GM12878 (cell line): ENCODE measurements around the gene LHFPL2. TPM values are rescaled to one million over a fixed set of nuclear protein-coding genes. Genes with fewer than 3 reads are reported as not detected.

ENCODE experiments used
- ATAC-seq: fragments of 200-7000 bp; cut with Tn5 transposase; 3 replicates; pipeline ENCODE4 v1.9.1; 2020; ENCODE audit warnings: mild to moderate bottlenecking, moderate library complexity
- BruUV-seq: library from RNA; stranded (reverse); fragments of 400-500 nt; replicated peaks from 2 replicates; lab custom pipeline; 2021; lab: Mats Ljungman, UMichigan
- CTCF ChIA-PET: fragments of 300-600 bp; sonication (Branson Sonifier 250); formaldehyde crosslinking; extraction: SDS; loops from one replicate; lab custom pipeline; 2021; ENCODE audit warnings: inconsistent platforms; lab: Yijun Ruan, JAX
- POLR2A ChIA-PET: fragments of 350-600 bp; formaldehyde crosslinking; extraction: SDS; loops from one replicate; lab custom pipeline; 2021; ENCODE audit warnings: inconsistent platforms; lab: Charles Lee
- RAD21 ChIA-PET: fragments of 300-600 bp; sonication (Branson Sonifier 250); formaldehyde crosslinking; loops from one replicate; lab custom pipeline; 2023; ENCODE audit warnings: antibody characterized with exemption; ENCODE audit not compliant: unreplicated experiment; lab: Charles Lee
- SMC1A ChIA-PET: fragments of 300-600 bp; sonication (Branson Sonifier 250); formaldehyde crosslinking; loops from one replicate; lab custom pipeline; 2023; ENCODE audit not compliant: unreplicated experiment, uncharacterized antibody; lab: Charles Lee
- DNase-seq: peaks from one replicate; pipeline ENCODE4 v3.0.0-alpha.2; 2011; ENCODE audit warnings: low read depth, low spot score
- FAIRE-seq: peaks from 3 replicates; lab custom pipeline; 2011; peaks lifted over from hg19 to GRCh38; lab: Jason Lieb, UNC
- H2AFZ ChIP-seq: 2 replicates; pipeline ENCODE4 v1.6.0; 2011; ENCODE audit warnings: low read depth, low read length, control low read depth; ENCODE audit not compliant: control insufficient read depth
- H3K27ac ChIP-seq: 2 replicates; pipeline ENCODE4 v1.5.1; 2011; ENCODE audit warnings: control low read depth; ENCODE audit not compliant: control insufficient read depth, insufficient read depth
- H3K27me3 ChIP-seq, 2 experiments: replicated peaks in 1 of 2; 2 replicates each; pipeline versions ENCODE4 v1.6.0 to v1.6.1; 2011; ENCODE audit warnings: low read length in 1 of 2; ENCODE audit not compliant: control insufficient read depth in 2 of 2, insufficient read depth in 2 of 2
- H3K36me3 ChIP-seq, 2 experiments: 2 replicates each; pipeline ENCODE4 v1.5.1; 2011; ENCODE audit warnings: low read length in 1 of 2; ENCODE audit not compliant: control insufficient read depth in 2 of 2, insufficient read depth in 2 of 2
- H3K4me1 ChIP-seq: 2 replicates; pipeline ENCODE4 v1.6.1; 2011; ENCODE audit warnings: mild to moderate bottlenecking, low read length, moderate library complexity, mixed read lengths; ENCODE audit not compliant: control insufficient read depth, insufficient read depth
- H3K4me2 ChIP-seq: 2 replicates; pipeline ENCODE4 v1.6.0; 2011; ENCODE audit warnings: control low read depth; ENCODE audit not compliant: control insufficient read depth, insufficient read depth
- H3K4me3 ChIP-seq: fragments of 200-600 bp; sonication (generic); 2 replicates; pipeline ENCODE4 v1.5.1; 2016
- H3K79me2 ChIP-seq: 2 replicates; pipeline ENCODE4 v1.6.0; 2011; ENCODE audit warnings: low read length; ENCODE audit not compliant: control insufficient read depth, insufficient read depth
- H3K9ac ChIP-seq: 2 replicates; pipeline ENCODE4 v1.8.0; 2011; ENCODE audit warnings: low read length, control low read depth, mixed read lengths; ENCODE audit not compliant: control insufficient read depth, insufficient read depth
- H3K9me3 ChIP-seq: replicated peaks from 3 replicates; pipeline ENCODE4 v1.5.1; 2011; ENCODE audit warnings: mild to moderate bottlenecking, low read length; ENCODE audit not compliant: control insufficient read depth, insufficient read depth
- H4K20me1 ChIP-seq: 2 replicates; pipeline ENCODE4 v1.6.0; 2011; ENCODE audit not compliant: control insufficient read depth, insufficient read depth
- CEBPB ChIP-seq, 2 experiments: fragments of 150-350 bp in 1 of 2; IDR thresholded peaks; 2 replicates each; pipeline ENCODE4 v1.6.1; 2012 to 2014; ENCODE audit warnings: low read depth in 2 of 2, low read length in 2 of 2, borderline replicate concordance in 1 of 2, inconsistent platforms in 1 of 2
- CUX1 ChIP-seq: IDR thresholded peaks from 2 replicates; pipeline ENCODE4 v1.6.1; 2012; ENCODE audit warnings: improper control_type of control experiment, low read depth, low read length; ENCODE audit not compliant: insufficient replicate concordance
- EP300 ChIP-seq, 2 experiments: fragments of 150-350 bp in 1 of 2; IDR thresholded peaks; 2 replicates each; pipeline ENCODE4 v1.6.1; 2011 to 2012; ENCODE audit warnings: low read depth in 2 of 2, low read length in 2 of 2, borderline replicate concordance in 1 of 2, improper control_type of control experiment in 1 of 2, inconsistent platforms in 1 of 2; ENCODE audit not compliant: control insufficient read depth in 1 of 2
- EZH2 ChIP-seq: IDR thresholded peaks from 2 replicates; pipeline ENCODE4 v1.6.1; 2012; ENCODE audit warnings: low read depth, mild to moderate bottlenecking, control low read depth, inconsistent platforms, low read length, borderline replicate concordance; ENCODE audit not compliant: control insufficient read depth
- HDGF ChIP-seq: fragments of 450-650 bp; IDR thresholded peaks from 2 replicates; pipeline ENCODE4 v1.6.1; 2016; ENCODE audit warnings: antibody characterized with exemption
- NKRF ChIP-seq: fragments of 450-650 bp; conservative IDR thresholded peaks from 2 replicates; pipeline ENCODE4 v1.6.1; 2017; ENCODE audit warnings: mild to moderate bottlenecking, moderate library complexity
- POLR2AphosphoS2 ChIP-seq: IDR thresholded peaks from 2 replicates; pipeline ENCODE4 v1.6.1; 2011; ENCODE audit warnings: low read depth, mild to moderate bottlenecking, low read length, improper control_type of control experiment, moderate library complexity
- POLR2AphosphoS5 ChIP-seq: IDR thresholded peaks from 2 replicates; pipeline ENCODE4 v1.6.1; 2011; ENCODE audit warnings: mild to moderate bottlenecking, low read length, inconsistent platforms
- RCOR1 ChIP-seq: conservative IDR thresholded peaks from 2 replicates; pipeline ENCODE4 v1.6.1; 2012; ENCODE audit warnings: low read depth, low read length, improper control_type of control experiment
- SREBF1 ChIP-seq: IDR thresholded peaks from 2 replicates; pipeline ENCODE4 v1.6.1; 2012; ENCODE audit warnings: mild to moderate bottlenecking, low read length
- TCF3 ChIP-seq: IDR thresholded peaks from 2 replicates; pipeline ENCODE4 v1.6.1; 2012; ENCODE audit warnings: low read depth, mild to moderate bottlenecking, low read length, borderline replicate concordance; ENCODE audit not compliant: insufficient read depth
- ZNF622 ChIP-seq: fragments of 450-650 bp; IDR thresholded peaks from 2 replicates; pipeline ENCODE4 v1.6.1; 2017; ENCODE audit warnings: mild to moderate bottlenecking, inconsistent platforms
- WGBS: methylation state at CpG from one replicate; pipeline ENCODE4 v1.1.6; 2016; ENCODE audit warnings: low lambda C conversion rate; ENCODE audit not compliant: insufficient replicate concordance, insufficient coverage; ENCODE audit errors: missing lambda C conversion rate; 5-methylcytosine and 5-hydroxymethylcytosine counted together
- in situ Hi-C: fragments of 300-500 bp; cut with MboI; formaldehyde crosslinking; loops from 9 replicates; pipeline ENCODE4 v1.14.3; 2018; ENCODE audit warnings: mixed read lengths
- intact Hi-C: fragments of 100-400 bp; cut with micrococcal nuclease; formaldehyde crosslinking; loops from one replicate; pipeline ENCODE4 v1.14.2; 2022; ENCODE audit not compliant: unreplicated experiment
- polyA plus RNA-seq, 11 experiments: library from polyadenylated mRNA; depleted of rRNA in 4 of 11; unstranded in 6 of 11; stranded (reverse) in 5 of 11; fragments of >200 nt; fragmentation: Nextera tagmentation in 4 of 11; fragmentation: Illumina TruSeq in 1 of 11; extraction: Ambion mirVana in 4 of 11; extraction: Trizol in 1 of 11; gene quantifications; 1 replicate in 1 of 11; 2 replicates in 10 of 11; pipeline versions ENCODE4 v1.2.1 to v1.2.3, GENCODE V29; 2011 to 2016; ENCODE audit warnings: inconsistent platforms in 2 of 11, missing spikeins in 2 of 11, low read depth in 1 of 11
- total RNA-seq, 4 experiments: library from RNA; depleted of rRNA in 3 of 4; stranded (reverse); fragments of >200 nt in 3 of 4; fragmentation: Illumina TruSeq in 1 of 4; extraction: Trizol in 1 of 4; gene quantifications; 2 replicates each; pipeline versions ENCODE4 v1.2.1 to v1.2.3, GENCODE V29; 2013 to 2021

The LHFPL2 gene
- total and polyA plus RNA-seq, 10 of the 15 experiments (the other 5 are each of a cell fraction or from before 2014, with no cell fraction given), result 4.1 to 21.8 (median 12.5) TPM

GRCh38 chr5:78504704-78505677 is 143.6 kb downstream of the LHFPL2 start (continued):
- TF ChIP-seq NKRF, result no peak

GRCh38 chr5:78503958-78504653 is 144.5 kb downstream of the LHFPL2 start:
- no peak overlapping the region for H3K27ac ChIP-seq
- BruUV-seq, result no TSS peak
- 97% methylated on average over 4 of the region's 4 CpGs for WGBS
- SMC1A ChIA-PET, result interaction anchor here (1.4 kb wide), 1 partner anchor 8 kb away, joined by 4 read pairs; no protein-coding TSS in a partner anchor
- no peaks in the 10 kb centered on the region for H3K9me3 ChIP-seq
- H3K4me2 ChIP-seq, result no peak overlapping the region
- H3K4me3 ChIP-seq, result no peak overlapping the region
- no peaks in the 10 kb centered on the region for H3K4me1 ChIP-seq
- in situ Hi-C loops, result no loop called here
- ATAC-seq (no peak), FAIRE-seq (no peak), DNase-seq (no peak)
- RAD21 ChIA-PET, result no interaction called here
- intact Hi-C loops, result no loop called here
- peaks cover 0 to 4% of the 10 kb centered on the region in 2 experiments; a peak in 1 of 4 replicates for H3K36me3 ChIP-seq
- H3K9ac ChIP-seq, result no peak overlapping the region
- POLR2A ChIA-PET, result no interaction called here
- H2AFZ ChIP-seq, result no peak overlapping the region
- CTCF ChIA-PET, result interaction anchor here (0.8 to 1.4 kb wide), 2 partner anchors 89 to 477 kb away, joined by 3 to 6 read pairs; no protein-coding TSS in a partner anchor
- no peaks in the 10 kb centered on the region for H3K79me2 ChIP-seq
- H3K27me3 ChIP-seq, result no peaks in the 10 kb centered on the region
- no peaks in the 10 kb centered on the region for H4K20me1 ChIP-seq
- no peak for TF ChIP-seq ZNF622
- no peak for TF ChIP-seq TCF3
- TF ChIP-seq EZH2, result no peak
- TF ChIP-seq EP300 (IDR thresholded peaks at IDR 0.05; ENCODE audit: borderline replicate concordance in 1 of 2, control insufficient read depth in 1 of 2, low read depth in 2 of 2, low read length in 2 of 2), result no peak
- no peak for TF ChIP-seq CEBPB (IDR thresholded peaks at IDR 0.05; ENCODE audit: borderline replicate concordance in 1 of 2, low read depth in 2 of 2, low read length in 2 of 2)
- no peak for TF ChIP-seq HDGF
- no peak for TF ChIP-seq POLR2AphosphoS2
- no peak for TF ChIP-seq CUX1
- no peak for TF ChIP-seq RCOR1
- no peak for TF ChIP-seq POLR2AphosphoS5
- TF ChIP-seq SREBF1, result no peak
